ENCODE measurements around the gene PIAS2.

PIAS2 gene

GRCh38 chr18:46759890-46760289 lies 157.4 kb downstream of the PIAS2 start:
- no peak for DNase-seq (ENCODE audit: low read depth)

- DNase-seq (ENCODE audit: low read depth) = no peak
Measured at GRCh38 chr18:46756559-46757201, 160.6 kb downstream of the PIAS2 start, which contains the start of gene ST8SIA5. Gene ST8SIA5, minus strand, starts transcription at chr18:46757053. Its CDS starts 545 bp downstream, at chr18:46756508.

- no peak for DNase-seq (ENCODE audit: low read depth)
Measured at GRCh38 chr18:46756025-46756558, 161.2 kb downstream of the PIAS2 start.

GRCh38 chr18:46755315-46756024 lies 161.8 kb downstream of the PIAS2 start:
- no peak for DNase-seq (ENCODE audit: low read depth)

- no peak for DNase-seq (ENCODE audit: low read depth)
Measured at GRCh38 chr18:46754661-46755292, 162.5 kb downstream of the PIAS2 start.

GRCh38 chr18:46754188-46754587 lies 163.1 kb downstream of the PIAS2 start:
- DNase-seq (ENCODE audit: low read depth) = no peak
